ENCODE measurements around the gene MYO1H.

DNA sequence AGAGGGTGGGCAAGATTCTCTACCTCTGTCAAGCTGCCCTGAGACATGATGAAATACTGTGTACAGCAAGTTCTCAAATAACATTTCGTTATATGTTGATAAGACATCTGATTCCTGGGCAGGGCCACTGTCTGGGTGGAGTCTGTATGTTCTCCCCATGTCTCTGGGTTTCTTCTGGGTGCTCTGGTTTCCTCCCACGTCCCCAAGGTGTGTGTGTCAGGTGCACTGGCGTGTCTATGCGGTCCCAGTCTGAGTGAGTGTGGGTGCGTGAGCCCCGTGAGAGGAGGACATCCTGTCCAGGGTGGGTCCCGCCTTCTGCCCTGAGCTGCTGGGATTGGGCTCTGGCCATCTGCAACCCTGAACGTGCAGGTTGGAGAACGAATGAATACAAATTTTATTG, 99.8 kb downstream of the MYO1H start:
- TF ChIP-seq ETV5 (CRISPR knock-in tag; IDR thresholded peaks at IDR 0.05; ENCODE audit: borderline replicate concordance): no peak
- TF ChIP-seq ZNF546 (CRISPR knock-in tag; conservative IDR thresholded peaks at IDR 0.05): no peak
- TF ChIP-seq NFYB (CRISPR knock-in tag; IDR thresholded peaks at IDR 0.05): no peak
- TF ChIP-seq ZNF331 (CRISPR knock-in tag; IDR thresholded peaks at IDR 0.05): no peak
- TF ChIP-seq CREB1 (IDR thresholded peaks at IDR 0.05): no peak
- no peak for TF ChIP-seq CREB1 (CRISPR knock-in tag; IDR thresholded peaks at IDR 0.05)
- TF ChIP-seq BRCA1 (CRISPR knock-in tag; IDR thresholded peaks at IDR 0.05): no peak

Data from HepG2 (cell line).